HG02852 (cell line): ENCODE measurements around the gene POGK.

Source experiments
- ATAC-seq: cut with Tn5 transposase; IDR thresholded peaks from one replicate; pipeline ENCODE4 v1.9.1; 2021; ENCODE audit warnings: mild to moderate bottlenecking, moderate library complexity; ENCODE audit not compliant: unreplicated experiment

Gene POGK

DNA sequence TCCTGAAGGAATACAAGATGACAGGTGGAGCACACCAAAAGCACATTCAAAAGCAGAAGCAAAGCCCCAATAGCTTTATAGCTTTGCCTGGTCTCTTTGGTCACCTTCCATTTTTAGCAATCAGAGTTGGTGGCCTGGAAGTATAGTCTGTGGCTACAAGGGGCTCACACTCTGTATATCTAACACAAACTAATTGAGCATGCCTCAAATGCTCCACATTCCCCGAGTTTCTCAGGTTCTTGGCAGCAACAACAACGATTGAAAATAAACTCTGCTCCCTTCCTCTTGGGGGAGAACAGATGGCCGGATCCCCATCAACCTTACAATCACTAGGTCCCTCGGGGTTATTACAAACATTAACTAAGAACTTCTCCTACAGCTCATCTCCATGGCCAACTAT, 61.7 kb downstream of the POGK start:
- ATAC-seq = no peak

DNA sequence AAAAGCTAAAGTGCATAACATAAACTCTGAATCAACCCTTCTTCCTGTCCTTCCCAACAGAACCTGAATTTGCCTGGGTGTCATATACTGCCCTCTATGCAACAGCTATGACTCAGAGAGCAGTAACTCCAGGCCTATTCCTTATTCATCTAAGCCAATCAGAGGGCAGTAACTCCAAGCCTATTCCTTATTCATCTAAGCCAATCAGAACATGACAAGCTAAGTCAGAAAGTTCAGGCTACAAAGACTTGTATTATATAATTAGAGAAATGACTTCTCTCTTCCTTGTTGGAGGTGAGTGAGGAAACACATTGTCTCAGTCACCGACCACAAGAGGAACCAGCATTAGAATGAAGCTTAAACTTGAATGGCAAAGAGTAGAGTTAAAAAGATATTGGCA, 63.0 kb downstream of the POGK start:
- no peak for ATAC-seq

DNA sequence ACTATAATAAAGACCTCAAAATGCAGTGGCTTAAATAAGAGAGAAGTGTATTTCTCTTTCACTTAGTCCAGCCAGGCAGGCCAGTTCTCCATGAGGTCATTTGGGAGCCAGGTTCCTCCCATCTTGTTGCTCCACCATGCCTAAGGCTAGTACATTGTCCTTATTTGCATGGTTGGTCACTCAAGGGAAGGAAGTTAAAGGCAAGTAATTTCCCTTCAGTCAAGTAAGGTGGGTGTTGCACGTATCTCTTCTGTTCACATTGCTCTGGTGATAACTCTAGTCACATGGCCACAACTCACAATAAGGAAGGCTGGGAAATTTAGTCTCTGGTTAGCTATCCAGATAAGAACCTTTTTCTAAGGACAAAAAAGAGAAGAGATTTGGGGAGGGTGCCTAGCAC, 64.0 kb downstream of the POGK start:
- ATAC-seq = no peak

DNA sequence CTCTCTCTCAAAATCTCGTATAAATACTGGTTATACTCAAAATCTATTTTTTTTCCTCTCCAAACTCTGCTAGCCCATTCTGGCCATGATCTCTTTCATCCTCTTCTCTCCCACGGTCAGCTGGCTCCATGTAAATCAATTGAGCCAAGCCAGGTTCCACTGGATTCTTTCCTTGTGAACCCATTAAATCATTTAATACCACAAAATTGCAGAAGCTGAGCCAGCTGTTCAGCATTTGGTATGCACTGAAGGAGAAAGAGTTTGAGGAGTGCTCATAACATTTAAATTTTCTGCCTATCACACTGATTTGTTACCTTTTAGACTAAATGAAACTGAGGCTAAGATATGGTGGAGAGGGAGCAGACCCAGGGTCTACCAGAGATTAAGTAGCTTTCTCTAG, 65.9 kb downstream of the POGK start:
- no peak for ATAC-seq

DNA sequence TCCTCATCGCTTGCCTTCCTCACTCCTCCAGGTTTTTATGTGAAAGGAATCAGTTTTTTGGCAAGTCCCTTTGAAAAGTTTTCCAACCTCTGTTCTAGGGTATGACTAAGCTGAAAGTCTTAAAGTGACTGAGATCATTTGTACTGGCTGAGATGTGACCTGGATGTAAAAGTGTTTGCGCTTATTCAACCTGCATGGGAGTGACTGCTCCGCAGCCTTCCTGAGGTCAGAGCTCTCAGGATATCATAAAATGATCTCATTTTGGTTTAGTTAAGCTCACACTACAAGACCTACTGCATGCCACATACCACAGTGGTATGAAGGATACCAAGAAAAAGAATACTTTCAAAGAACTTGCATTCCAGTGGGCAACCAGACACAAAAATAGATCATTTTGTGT, 66.6 kb downstream of the POGK start:
- ATAC-seq = no peak
